HCT116 (cell line): ENCODE measurements around the gene MYO10. TPM values are rescaled to one million over a fixed set of nuclear protein-coding genes. Genes with fewer than 3 reads are reported as not detected.

Experiments used
- ATAC-seq: fragments of 200-7000 bp; cut with Tn5 transposase; 2 replicates; pipeline ENCODE4 v1.9.1; 2020; ENCODE audit warnings: mild to moderate bottlenecking, moderate library complexity
- BruUV-seq: library from RNA; stranded (reverse); fragments of 400-500 nt; replicated peaks from 2 replicates; lab custom pipeline; 2021; lab: Mats Ljungman, UMichigan
- CTCF ChIA-PET: fragments of 300-600 bp; sonication (Branson Sonifier 250); formaldehyde crosslinking; loops from one replicate; lab custom pipeline; 2021; ENCODE audit warnings: antibody characterized with exemption; lab: Charles Lee
- POLR2A ChIA-PET: fragments of 300-600, 350-600 bp; sonication (Branson Sonifier 250); formaldehyde crosslinking; loops from one replicate; lab custom pipeline; 2021; ENCODE audit warnings: antibody characterized with exemption; lab: Charles Lee
- RAD21 ChIA-PET, 2 experiments: fragments of 300-600 bp; sonication (Branson Sonifier 250); formaldehyde crosslinking; loops; one replicate each; lab custom pipeline; 2023; ENCODE audit warnings: low total read pairs in 2 of 2; ENCODE audit not compliant: uncharacterized antibody in 2 of 2, unreplicated experiment in 2 of 2, low non-redundant PET in 1 of 2; lab: Charles Lee
- DNase-seq: peaks from one replicate; pipeline ENCODE4 v3.0.0-alpha.2; 2010; ENCODE audit warnings: low read depth, low spot score
- H2AFZ ChIP-seq: fragments of 200-600 bp; shearing (Covaris generic), sonication (generic); 2 replicates; pipeline ENCODE4 v1.6.1; 2017; ENCODE audit warnings: low read depth, mixed run types, mixed read lengths, antibody characterized with exemption, low read length; ENCODE audit not compliant: poor library complexity, severe bottlenecking
- H3K27ac ChIP-seq: 2 replicates; pipeline ENCODE4 v1.5.1; 2012; ENCODE audit warnings: low read depth, low read length
- H3K27me3 ChIP-seq: fragments of 200-600 bp; sonication (generic); 2 replicates; pipeline ENCODE4 v1.6.1; 2016; ENCODE audit warnings: mixed run types, low read length, mixed read lengths; ENCODE audit not compliant: insufficient read depth
- H3K36me3 ChIP-seq, 2 experiments: fragments of 200-500 bp in 1 of 2; fragments of 200-600 bp in 1 of 2; sonication (Bioruptor generic) in 1 of 2; sonication (generic) in 1 of 2; 2 replicates each; pipeline versions ENCODE4 v1.5.1 to v1.6.1; 2014 to 2016; ENCODE audit warnings: low read length in 2 of 2, inconsistent platforms in 1 of 2, mixed read lengths in 1 of 2, mixed run types in 1 of 2; ENCODE audit not compliant: insufficient read depth in 2 of 2, control insufficient read depth in 1 of 2
- H3K4me1 ChIP-seq, 2 experiments: fragments of 200-600 bp in 1 of 2; sonication (generic) in 1 of 2; 2 replicates each; pipeline versions ENCODE4 v1.5.1 to v1.6.1; 2012 to 2017; ENCODE audit warnings: low read length in 2 of 2, inconsistent platforms in 1 of 2, mild to moderate bottlenecking in 1 of 2, mixed read lengths in 1 of 2, mixed run types in 1 of 2, moderate library complexity in 1 of 2; ENCODE audit not compliant: insufficient read depth in 2 of 2, control insufficient read depth in 1 of 2
- H3K4me2 ChIP-seq: fragments of 200-600 bp; sonication (generic); 2 replicates; pipeline ENCODE4 v1.6.1; 2017; ENCODE audit warnings: mixed run types, low read length, mixed read lengths
- H3K4me3 ChIP-seq, 2 experiments: fragments of 200-600 bp in 1 of 2; sonication (generic) in 1 of 2; replicated peaks in 1 of 2; 2 replicates each; pipeline ENCODE4 v1.5.1; 2011 to 2016; ENCODE audit warnings: low read length in 2 of 2, control low read depth in 1 of 2, low read depth in 1 of 2, mild to moderate bottlenecking in 1 of 2, mixed read lengths in 1 of 2, mixed run types in 1 of 2
- H3K79me2 ChIP-seq: fragments of 200-600 bp; sonication (generic); 2 replicates; pipeline ENCODE4 v1.6.1; 2017; ENCODE audit warnings: mild to moderate bottlenecking, mixed run types, low read length, moderate library complexity, mixed read lengths; ENCODE audit not compliant: insufficient read depth
- H3K9ac ChIP-seq: fragments of 200-600 bp; sonication (generic); 2 replicates; pipeline ENCODE4 v1.6.1; 2016; ENCODE audit warnings: low read length, mixed read lengths
- H3K9me2 ChIP-seq: fragments of 200-600 bp; sonication (generic), shearing (Covaris generic); 2 replicates; pipeline ENCODE4 v1.6.1; 2017; ENCODE audit warnings: mixed run types, mild to moderate bottlenecking, moderate library complexity; ENCODE audit not compliant: insufficient read depth
- H3K9me3 ChIP-seq, 2 experiments: fragments of 200-500 bp in 1 of 2; fragments of 200-600 bp in 1 of 2; sonication (Bioruptor generic) in 1 of 2; sonication (generic) in 1 of 2; 2 replicates each; pipeline ENCODE4 v1.6.1; 2014 to 2017; ENCODE audit warnings: low read length in 2 of 2, mixed read lengths in 2 of 2, inconsistent platforms in 1 of 2, low read depth in 1 of 2, mild to moderate bottlenecking in 1 of 2, mixed run types in 1 of 2, moderate library complexity in 1 of 2; ENCODE audit not compliant: control insufficient read depth in 1 of 2, insufficient read depth in 1 of 2
- H4K20me1 ChIP-seq: fragments of 200-600 bp; sonication (generic), shearing (Covaris generic); 2 replicates; pipeline ENCODE4 v1.6.1; 2017; ENCODE audit warnings: mixed run types, mild to moderate bottlenecking, moderate library complexity; ENCODE audit not compliant: insufficient read depth
- ATF3 ChIP-seq: IDR thresholded peaks from 2 replicates; pipeline ENCODE4 v1.6.1; 2012
- CEBPB ChIP-seq: IDR thresholded peaks from 2 replicates; pipeline ENCODE4 v1.6.1; 2012; ENCODE audit warnings: low read depth
- CTCF ChIP-seq, 3 experiments: fragments of 200-600 bp in 1 of 3; sonication (generic) in 1 of 3; IDR thresholded peaks in 2 of 3; conservative IDR thresholded peaks in 1 of 3; 2 replicates each; pipeline ENCODE4 v1.5.1; 2012 to 2017; ENCODE audit warnings: low read depth in 2 of 3, low read length in 2 of 3, antibody characterized with exemption in 1 of 3, borderline replicate concordance in 1 of 3, control low read depth in 1 of 3, mild to moderate bottlenecking in 1 of 3, mixed read lengths in 1 of 3, mixed run types in 1 of 3, moderate library complexity in 1 of 3; ENCODE audit not compliant: insufficient read depth in 1 of 3
- ELF1 ChIP-seq: IDR thresholded peaks from 2 replicates; pipeline ENCODE4 v1.6.1; 2012; ENCODE audit warnings: low read depth, borderline replicate concordance
- EZH2 ChIP-seq: fragments of 200-600 bp; sonication (generic); IDR thresholded peaks from 2 replicates; pipeline ENCODE4 v1.6.1; 2017; ENCODE audit warnings: antibody characterized with exemption, mixed run types
- FOSL1 ChIP-seq: IDR thresholded peaks from 2 replicates; pipeline ENCODE4 v1.6.1; 2012; ENCODE audit warnings: low read depth
- POLR2A ChIP-seq: IDR thresholded peaks from 2 replicates; pipeline ENCODE4 v1.7.0; 2011; ENCODE audit warnings: borderline replicate concordance; ENCODE audit not compliant: insufficient read depth, insufficient read length; ENCODE audit errors: extremely low read depth
- POLR2AphosphoS5 ChIP-seq: IDR thresholded peaks from 2 replicates; pipeline ENCODE4 v1.6.1; 2011; ENCODE audit warnings: mild to moderate bottlenecking, low read depth, low read length, moderate library complexity
- REST ChIP-seq: IDR thresholded peaks from 2 replicates; pipeline ENCODE4 v1.6.1; 2012; ENCODE audit warnings: low read depth
- intact Hi-C: fragments of 100-400 bp; cut with micrococcal nuclease; formaldehyde crosslinking; loops from 2 replicates; pipeline ENCODE4 v1.10.0; 2022
- total RNA-seq: library from RNA; stranded (reverse); gene quantifications from one replicate; pipeline ENCODE4 v1.2.1, GENCODE V29; 2021; ENCODE audit not compliant: unreplicated experiment
- TF ChIP-seq, protein P1 (sequence below): IDR thresholded peaks from 2 replicates; pipeline ENCODE4 v1.6.1; 2012

Gene MYO10
- total RNA-seq, 1 experiment from 2014 or later = 34.9 TPM

GRCh38 chr5:16781828-16782626 is 154.1 kb downstream of the MYO10 start (continued):
- TF ChIP-seq REST (no peak), ELF1 (no peak), POLR2A (no peak), CEBPB (no peak), POLR2AphosphoS5 (no peak), FOSL1 (no peak), ATF3 (no peak)
- TF ChIP-seq, protein P1, sequence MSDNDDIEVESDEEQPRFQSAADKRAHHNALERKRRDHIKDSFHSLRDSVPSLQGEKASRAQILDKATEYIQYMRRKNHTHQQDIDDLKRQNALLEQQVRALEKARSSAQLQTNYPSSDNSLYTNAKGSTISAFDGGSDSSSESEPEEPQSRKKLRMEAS = no peak

DNA sequence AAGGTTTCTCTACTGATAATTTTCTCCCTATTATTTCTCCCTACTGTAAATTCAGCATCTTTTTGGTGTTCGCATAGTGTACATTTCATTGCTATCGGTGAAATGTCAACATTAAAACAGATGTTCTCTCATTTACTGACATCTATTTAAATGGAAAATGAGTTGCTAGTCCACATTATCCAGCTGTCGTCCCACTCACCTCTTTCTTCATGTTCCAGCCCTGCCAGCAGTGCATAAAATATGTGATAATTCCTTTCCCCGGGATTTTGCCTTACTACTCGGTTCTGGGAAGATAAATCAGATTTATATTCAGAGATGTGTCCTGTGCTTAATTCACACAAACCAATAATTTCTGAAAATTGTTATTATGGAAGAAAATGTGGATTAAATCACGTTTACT is 155.8 kb downstream of the MYO10 start:
- ATAC-seq (no peak), DNase-seq (no peak)
- BruUV-seq = no TSS peak
- CTCF ChIA-PET = interaction anchor here (1.3 kb wide), 1 partner anchor 11 kb away, joined by 4 read pairs; no protein-coding TSS in a partner anchor
- POLR2A ChIA-PET = no interaction called here
- Histone ChIP-seq H3K9me3 (no peaks in the 10 kb centered on the region), H3K27me3 (no peaks in the 10 kb centered on the region), H3K9ac (no peak overlapping the region), H3K27ac (no peak overlapping the region), H3K4me2 (no peak overlapping the region), H3K79me2 (0 out of 2 replicates have a peak, but pooled peaks cover 3% of the 10 kb centered on the region), H3K9me2 (no peaks in the 10 kb centered on the region), H3K36me3 (peaks cover 3 to 5% of the 10 kb centered on the region in 2 experiments; a peak in 2 of 4 replicates), H3K4me3 (no peak overlapping the region), H4K20me1 (no peaks in the 10 kb centered on the region), H3K4me1 (no peaks in the 10 kb centered on the region), H2AFZ (no peak overlapping the region)
- RAD21 ChIA-PET = no interaction called here
- intact Hi-C loops = no loop called here
- no peak for TF ChIP-seq EZH2
- no peak for TF ChIP-seq CTCF (IDR thresholded peaks at IDR 0.05 in 2 of 3, conservative IDR thresholded peaks at IDR 0.05 in 1 of 3; ENCODE audit: borderline replicate concordance in 1 of 3, insufficient read depth in 1 of 3, low read depth in 2 of 3, low read length in 2 of 3)
- no peak for TF ChIP-seq FOSL1
